ENCODE measurements around the gene CCDC14.

CCDC14 gene

GRCh38 chr3:123961508-123961856 lies 453 bp upstream of the CCDC14 start:
- DNase-seq, result no peak

DNA sequence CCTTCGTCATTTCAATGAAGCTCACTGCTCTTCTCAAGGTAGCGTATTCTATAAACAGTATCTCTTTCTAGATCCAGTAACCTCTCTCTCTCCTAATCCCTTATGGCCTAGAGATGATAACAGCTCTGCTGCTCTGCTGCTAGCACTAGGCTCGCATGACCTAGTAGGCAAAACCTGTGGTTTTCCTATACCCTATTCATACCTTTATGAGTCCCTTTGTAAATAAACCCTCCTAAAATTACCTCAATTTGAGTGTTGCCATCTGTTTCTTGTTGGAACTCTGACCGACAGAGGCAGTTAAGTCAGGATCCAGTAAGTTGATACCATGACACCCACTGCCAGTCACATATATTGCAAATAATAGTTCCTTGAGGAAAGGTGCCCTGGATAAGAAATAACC lies 7.3 kb downstream of the CCDC14 start:
- no peak for DNase-seq

DNA sequence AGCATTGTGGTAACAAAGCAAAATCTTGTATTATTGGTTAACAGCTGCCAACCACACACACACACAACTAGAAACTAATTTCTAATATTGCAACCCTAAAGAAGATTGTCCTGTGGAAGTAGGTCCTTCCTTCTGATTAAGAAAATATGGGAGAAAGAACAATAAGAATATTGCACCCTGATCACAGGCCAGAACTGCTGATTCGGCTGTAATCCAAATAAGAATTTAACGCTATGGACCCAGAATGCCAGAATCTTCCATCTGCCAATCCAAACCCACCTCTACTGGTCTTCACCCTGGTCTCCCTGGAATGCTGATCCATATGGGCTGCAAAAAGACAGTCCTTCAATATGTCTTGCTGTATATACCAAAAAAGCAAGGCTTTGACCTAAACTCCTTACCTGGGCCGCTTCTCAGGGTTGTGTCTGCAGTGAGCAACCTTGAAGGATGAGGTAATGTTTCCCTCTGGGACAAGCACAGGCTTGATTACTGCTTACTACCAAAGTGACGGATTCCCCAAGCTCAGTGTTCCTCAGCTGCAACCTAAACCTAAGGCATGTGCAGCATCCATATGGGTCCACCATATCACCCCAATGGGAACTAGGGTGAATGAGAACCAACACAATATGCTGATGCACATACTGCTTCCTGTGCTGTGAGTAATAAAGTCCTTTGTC lies 8.0 kb downstream of the CCDC14 start:
- no peak for DNase-seq

DNA sequence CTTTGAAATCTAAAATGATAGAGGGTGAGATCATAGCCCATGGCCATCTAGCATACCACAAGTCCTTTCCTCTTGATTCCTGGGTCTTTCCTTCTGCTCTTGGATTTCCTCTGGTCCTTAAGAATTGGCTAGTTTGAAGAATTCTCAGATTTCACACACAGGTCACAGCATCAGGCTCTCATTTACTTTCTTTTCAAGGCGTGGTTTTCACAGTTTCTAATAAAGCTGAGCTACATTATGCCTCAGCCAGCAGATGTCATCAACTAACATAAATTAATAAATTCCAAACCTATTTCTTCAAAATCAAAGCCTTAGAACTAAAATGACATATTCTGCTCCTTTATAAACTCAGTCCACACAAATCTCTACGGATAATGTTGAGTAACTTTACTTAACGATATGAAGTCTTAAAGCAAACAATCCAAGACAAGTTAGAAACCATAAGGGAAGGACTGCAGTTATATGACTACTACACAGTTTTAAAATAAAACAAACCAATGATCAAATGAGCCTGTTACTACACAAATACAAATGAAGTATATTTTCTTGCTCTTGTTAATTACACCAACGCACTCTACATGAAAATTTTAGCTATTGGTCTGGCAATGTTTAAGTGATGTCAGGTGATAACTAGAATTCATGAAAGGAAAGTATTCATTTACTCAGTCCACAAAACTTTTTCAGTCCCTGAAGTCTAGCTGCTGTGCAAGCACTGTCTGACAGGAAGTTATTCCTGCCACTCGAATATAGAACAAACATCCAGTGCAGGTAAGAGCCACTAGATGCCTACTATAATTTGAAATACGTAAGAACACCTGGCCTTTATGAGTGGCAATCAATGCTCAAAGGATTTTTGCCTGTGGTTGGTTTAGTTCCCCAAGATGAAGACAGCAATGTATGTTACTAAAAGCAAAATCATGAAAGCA lies 9.2 kb downstream of the CCDC14 start:
- no peak for DNase-seq

- no peak for DNase-seq
Observed at GRCh38 chr3:123949641-123950040, 11.4 kb downstream of the CCDC14 start.

DNA sequence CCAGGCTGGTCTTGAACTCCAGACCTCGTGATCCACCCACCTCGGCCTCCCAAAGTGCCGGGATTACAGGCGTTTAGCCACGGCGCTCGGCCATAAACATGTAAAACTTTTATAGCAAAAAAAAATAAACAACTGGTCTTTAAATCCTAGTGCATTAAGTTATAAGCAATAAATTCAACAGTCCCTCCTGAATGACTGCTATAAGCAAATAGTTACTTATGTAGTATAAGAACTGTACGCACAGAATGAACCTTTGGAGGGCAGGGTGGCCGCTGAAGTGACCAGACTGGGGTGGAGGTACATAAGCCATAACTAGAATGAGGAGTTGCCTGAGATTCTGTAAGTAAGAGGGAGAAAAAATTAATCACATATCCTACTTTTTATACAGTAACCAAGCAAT lies 12.6 kb downstream of the CCDC14 start:
- no peak for DNase-seq

- DNase-seq, result no peak
Observed at GRCh38 chr3:123947482-123947881, 13.5 kb downstream of the CCDC14 start.

DNA sequence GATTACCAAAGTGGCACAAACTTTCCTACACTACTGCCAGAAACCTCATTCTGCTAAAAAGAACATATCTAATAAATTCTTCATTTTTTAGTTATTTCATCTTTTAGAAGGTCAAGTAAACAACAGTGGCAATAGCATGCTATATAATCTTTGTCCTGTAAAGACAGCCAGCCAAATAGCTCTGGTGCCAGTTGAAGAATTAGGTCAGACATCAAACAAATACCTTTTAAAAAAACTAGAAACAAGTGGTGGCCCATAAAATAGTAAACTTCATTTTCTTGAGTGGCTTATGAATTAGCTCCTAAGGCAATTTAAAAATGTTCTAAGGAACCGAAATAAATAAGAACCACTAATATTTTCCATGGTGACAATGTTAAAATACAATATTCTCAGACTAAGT lies 19.5 kb downstream of the CCDC14 start:
- DNase-seq, result no peak

DNA sequence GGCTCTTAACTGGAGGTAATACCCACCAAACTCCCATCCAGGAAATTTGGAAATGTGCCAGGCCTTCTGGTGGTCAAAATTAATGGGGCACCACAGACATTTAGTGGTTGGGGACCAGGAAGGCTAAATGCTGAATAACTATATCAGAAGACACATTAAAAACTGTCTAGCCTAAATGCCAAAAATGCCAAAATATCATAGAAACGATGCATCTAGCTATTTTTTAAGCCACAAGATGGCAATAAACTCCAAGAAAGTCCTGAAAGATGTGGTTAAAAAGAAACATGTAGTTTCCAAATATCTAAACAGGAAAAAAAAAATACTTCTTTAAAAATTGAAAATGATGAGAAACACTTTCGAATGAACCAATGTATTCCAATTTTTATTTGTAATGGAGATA lies 19.9 kb downstream of the CCDC14 start:
- no peak for DNase-seq

DNA sequence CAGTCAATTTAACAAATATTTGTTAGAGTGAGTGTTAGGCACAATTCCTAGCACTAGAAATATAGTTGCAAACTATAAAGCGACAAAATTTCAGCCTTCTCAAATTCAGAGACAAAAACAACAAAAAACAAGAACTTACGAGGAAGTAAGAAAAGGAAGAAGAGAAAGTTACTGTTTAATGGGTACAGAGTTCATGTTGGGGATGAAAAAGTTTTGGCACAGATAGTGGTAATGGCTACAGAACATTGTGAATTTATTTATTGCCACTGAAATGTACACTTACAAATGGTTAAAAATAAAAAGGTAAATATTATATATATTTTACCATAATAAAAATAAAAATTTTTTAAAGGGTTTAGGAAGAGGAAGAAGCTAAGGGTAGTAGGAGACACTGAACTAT lies 21.3 kb downstream of the CCDC14 start:
- DNase-seq, result no peak

DNA sequence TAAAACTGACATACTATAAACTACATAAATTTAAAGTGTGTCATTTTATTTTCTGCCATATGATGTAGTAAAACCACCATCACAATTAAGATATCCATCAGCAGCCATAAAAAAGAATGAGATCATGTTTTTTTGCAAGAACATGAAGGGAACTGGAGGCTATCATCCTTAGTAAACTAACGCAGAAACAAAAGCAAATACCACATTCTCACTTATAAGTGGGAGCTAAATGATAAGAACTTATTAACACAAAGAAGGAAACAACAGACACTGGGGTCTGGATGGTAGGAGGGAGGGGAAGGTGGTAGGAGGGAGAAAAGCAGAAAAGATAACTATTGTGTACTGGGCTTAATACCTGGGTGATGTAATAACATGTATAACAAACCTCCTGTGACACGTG lies 24.6 kb downstream of the CCDC14 start:
- DNase-seq, result no peak

- no peak for DNase-seq
Observed at GRCh38 chr3:123935830-123936229, 25.2 kb downstream of the CCDC14 start.

GRCh38 chr3:123934250-123934649 lies 26.8 kb downstream of the CCDC14 start:
- no peak for DNase-seq

- DNase-seq, result no peak
Observed at GRCh38 chr3:123930445-123930844, 30.6 kb downstream of the CCDC14 start.

DNA sequence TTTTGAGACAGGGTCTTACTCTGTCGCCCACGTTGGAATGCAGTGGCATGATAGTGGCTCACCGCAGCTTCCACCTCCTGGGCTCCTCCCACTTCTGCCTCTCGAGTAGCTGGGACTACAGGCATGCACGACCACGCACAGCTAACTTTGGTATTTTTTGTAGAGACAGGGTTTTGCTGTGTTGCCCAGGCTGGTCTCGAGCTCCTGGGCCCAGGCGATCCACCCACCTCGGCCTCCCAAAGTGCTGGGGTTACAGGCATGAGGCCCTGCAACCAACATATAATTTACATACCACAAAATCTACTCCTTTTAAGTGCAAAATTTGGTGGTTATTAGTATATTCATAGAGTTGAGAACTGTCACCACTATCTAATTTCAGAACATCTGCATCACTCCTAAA lies 31.7 kb downstream of the CCDC14 start:
- no peak for DNase-seq

GRCh38 chr3:123926396-123926795 lies 34.6 kb downstream of the CCDC14 start:
- DNase-seq, result no peak

- DNase-seq, result no peak
Observed at GRCh38 chr3:123920868-123921267, 40.2 kb downstream of the CCDC14 start.

DNA sequence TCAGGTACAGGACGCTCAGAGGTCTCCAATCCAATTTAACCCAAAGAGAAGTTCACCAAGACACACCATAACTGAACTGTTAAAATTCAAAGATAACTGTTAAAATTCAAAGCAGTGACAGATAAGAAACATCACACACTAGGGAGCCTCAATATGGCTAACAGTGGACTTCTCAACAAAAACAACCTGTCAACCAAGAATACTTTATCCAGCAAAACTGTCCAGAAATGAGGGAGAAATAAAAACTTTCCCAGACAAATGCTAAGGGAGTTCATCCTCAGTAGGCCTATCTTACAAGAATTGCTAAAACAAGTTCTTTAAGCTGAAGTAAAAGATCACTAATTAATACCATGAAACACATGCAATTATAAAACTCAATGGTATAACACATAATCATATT lies 40.6 kb downstream of the CCDC14 start:
- DNase-seq, result no peak

- no peak for DNase-seq
Observed at GRCh38 chr3:123919353-123919752, 41.7 kb downstream of the CCDC14 start.

GRCh38 chr3:123914829-123915228 lies 46.2 kb downstream of the CCDC14 start:
- DNase-seq, result no peak

DNA sequence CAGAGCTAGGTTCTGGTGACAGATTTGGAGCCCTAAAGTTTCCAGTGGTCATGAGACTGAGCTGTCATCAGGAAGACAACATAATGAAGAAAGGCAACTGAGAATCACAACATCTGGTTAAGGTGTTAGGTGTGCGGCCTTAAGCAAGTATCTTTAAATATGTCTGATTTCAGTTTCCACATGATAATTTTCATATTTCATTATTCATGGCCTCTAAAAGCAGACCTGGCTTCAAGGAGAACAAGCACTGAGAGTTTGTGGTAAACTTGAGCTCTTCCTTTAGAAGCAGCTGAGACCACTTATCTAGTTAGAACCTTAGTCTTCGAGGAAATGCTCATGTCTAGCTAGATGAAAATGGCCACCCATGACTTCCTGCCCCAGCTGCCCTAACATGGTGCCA lies 51.2 kb downstream of the CCDC14 start:
- DNase-seq, result no peak

DNA sequence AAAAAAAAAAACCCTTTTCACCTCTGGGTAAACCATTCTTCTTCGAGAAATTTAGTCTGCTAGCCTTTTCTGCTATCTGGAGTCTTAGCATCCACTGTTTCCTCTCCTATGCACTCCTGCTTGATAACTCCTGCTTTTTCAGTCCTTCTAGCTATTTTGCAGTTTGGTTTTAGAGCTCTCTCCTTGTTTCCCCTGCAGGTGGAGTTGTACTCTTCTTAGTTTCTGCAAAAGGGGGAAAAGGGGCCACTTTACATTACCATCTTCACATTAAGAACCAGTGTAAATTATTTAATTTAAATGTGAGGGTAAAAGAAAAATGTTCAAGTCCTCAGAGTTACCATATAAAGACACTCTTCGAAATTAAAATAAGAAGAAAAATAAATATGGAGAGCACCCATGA lies 53.3 kb downstream of the CCDC14 start:
- DNase-seq, result no peak

DNA sequence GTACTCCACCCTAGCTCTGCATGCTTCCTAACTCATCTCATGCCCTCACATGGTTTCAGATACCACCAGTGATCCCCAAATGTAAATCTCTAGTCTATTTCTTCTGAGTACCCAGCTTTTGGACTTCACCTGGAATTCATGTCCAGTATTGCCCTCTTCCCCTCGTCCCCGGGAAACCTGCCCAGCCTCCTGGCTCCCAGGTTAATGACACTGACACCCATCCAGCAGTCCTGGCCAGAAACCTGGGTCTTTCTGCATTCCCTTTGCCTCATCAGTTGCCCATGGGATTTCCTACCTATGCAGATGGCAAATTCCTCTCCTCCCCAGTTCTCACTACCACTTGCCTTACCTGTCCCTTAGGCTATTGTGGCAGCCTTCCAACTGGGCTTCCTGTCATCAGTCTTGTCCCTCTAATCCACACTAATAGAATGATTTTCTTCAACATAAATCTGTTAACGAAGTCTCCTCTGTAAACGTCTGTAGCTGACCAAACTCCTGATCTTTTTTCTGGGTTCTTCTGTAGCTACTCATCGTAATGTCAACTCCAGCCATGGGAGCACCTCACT lies 61.6 kb downstream of the CCDC14 start:
- no peak for DNase-seq

DNA sequence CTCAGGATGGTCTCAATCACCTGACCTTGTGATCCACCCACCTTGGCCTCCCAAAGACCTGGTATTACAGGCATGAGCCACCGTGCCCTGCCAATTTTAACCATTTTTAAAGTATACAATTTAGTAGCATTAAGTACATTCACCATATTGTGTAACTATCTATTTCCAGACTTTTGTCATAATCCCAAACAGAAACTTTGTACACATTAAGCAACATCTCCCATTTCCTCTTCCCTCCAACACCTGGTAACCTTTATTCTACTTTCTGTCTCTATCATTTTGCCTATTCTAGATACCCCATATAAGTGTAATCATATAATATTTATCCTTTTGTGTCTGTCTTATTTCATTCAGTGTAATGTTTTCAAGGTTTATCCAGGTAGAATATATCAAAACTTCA lies 68.0 kb downstream of the CCDC14 start:
- no peak for DNase-seq

Measured in NCI-H446 treated with DMSO at 0.1 percent for 48 hours (cell line).